ENCODE measurements around the gene RNF150.

RNF150 gene

DNA sequence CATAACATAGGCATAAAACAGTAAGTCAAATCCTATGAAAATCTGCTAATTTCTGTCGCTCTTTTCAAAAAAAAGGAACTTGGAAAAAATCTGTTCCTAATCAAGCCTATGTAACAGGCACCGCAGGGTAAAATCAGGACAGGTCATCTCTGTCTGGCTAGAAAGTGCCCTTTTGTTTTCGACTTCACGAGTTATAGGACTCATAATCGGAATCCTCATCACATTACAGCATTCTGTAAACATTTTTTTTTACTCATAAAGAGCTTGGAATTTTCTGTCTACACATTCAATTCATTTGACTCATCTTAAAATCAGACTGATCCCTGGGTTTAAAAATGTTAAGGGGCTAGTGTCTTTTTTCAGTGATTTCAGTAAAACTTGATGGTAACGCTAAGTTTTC is 195.4 kb downstream of the RNF150 start:
- CTCF ChIA-PET = no interaction called here
- no peak for DNase-seq (ENCODE audit: extremely low spot score)
- TF ChIP-seq, protein P1, sequence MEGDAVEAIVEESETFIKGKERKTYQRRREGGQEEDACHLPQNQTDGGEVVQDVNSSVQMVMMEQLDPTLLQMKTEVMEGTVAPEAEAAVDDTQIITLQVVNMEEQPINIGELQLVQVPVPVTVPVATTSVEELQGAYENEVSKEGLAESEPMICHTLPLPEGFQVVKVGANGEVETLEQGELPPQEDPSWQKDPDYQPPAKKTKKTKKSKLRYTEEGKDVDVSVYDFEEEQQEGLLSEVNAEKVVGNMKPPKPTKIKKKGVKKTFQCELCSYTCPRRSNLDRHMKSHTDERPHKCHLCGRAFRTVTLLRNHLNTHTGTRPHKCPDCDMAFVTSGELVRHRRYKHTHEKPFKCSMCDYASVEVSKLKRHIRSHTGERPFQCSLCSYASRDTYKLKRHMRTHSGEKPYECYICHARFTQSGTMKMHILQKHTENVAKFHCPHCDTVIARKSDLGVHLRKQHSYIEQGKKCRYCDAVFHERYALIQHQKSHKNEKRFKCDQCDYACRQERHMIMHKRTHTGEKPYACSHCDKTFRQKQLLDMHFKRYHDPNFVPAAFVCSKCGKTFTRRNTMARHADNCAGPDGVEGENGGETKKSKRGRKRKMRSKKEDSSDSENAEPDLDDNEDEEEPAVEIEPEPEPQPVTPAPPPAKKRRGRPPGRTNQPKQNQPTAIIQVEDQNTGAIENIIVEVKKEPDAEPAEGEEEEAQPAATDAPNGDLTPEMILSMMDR (IDR thresholded peaks at IDR 0.05; ENCODE audit: control extremely low read depth, extremely low read depth, low read depth, missing control alignments) = no peak
- POLR2A ChIA-PET = no interaction called here

DNA sequence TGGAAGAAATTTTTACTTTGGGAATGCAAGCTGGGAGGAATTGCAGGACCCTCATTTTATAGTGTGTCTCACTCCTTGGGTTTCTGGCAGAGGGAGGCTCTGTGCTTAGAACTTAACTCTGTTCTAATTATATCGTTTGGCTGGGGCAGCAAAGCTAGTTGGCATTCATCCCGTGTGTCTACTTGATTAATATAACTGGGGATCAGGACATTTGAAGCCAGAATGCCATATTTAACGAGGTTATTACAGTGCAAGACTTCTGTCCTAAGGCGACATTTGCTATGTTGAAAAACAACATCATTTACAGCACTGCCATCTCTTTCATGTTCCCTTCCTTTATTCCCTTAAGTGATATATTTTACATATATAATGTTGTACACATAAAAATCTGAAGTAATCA is 198.0 kb downstream of the RNF150 start:
- ChIA-PET POLR2A (no interaction called here), CTCF (no interaction called here)
- no peak for DNase-seq (ENCODE audit: extremely low spot score)
- TF ChIP-seq, protein P1 (IDR thresholded peaks at IDR 0.05; ENCODE audit: control extremely low read depth, extremely low read depth, low read depth, missing control alignments) = no peak

DNA sequence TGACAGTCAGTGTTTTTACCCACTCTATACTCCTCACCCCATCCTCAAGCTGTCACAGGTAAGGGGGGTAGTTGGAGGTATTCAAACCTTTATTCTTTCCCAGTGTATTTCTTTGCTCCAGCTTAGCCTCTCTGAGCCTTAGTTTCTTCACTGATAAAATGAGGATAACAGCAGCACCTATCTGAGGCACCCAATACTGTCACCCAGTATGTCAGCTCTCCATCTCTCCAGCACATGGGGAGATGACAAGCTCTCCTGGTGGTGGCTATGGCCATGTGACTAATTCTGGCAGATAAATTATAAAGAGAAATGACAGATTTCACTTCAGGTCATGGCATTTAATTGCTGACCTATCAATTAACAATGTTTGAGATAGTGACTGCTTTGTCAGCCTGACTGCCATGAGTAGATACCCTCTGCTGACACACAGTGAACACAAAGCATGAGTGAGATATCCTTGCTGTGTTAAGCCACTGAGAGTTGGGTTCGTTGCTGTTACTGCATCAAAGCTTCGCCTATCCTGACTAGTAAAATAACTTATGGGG is 200.7 kb downstream of the RNF150 start:
- CTCF ChIA-PET = interaction anchor here (1.0 kb wide), 1 partner anchor 30 kb away, joined by 3 read pairs; no protein-coding TSS in a partner anchor

DNA sequence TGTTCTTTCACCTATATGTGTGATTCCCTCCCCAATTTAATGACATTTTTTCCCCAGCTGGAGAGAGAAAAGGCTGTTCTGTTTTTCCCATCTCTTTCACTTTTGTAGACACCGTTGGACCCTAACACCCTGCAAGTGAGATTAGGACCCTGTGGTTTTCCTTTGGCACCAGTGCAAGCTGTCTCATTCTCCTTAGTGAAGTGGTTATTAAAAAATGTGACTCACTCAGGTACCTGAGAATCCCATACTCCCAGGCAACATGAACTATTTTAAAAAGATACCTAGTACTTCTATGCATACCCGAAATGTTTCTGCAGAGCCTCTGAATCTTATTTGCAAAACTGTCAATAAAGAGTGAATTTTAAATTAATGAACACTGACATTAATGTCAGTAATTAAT is 201.4 kb downstream of the RNF150 start:
- TF ChIP-seq, protein P1 (IDR thresholded peaks at IDR 0.05; ENCODE audit: control extremely low read depth, extremely low read depth, low read depth, missing control alignments) = no peak
- DNase-seq (ENCODE audit: extremely low spot score) = no peak
- POLR2A ChIA-PET = no interaction called here
- CTCF ChIA-PET = interaction anchor here (1.0 kb wide), 1 partner anchor 29 kb away, joined by 3 read pairs; no protein-coding TSS in a partner anchor

More for the DNA sequence above, 200.7 kb downstream of the RNF150 start:
- TF ChIP-seq, protein P1 (IDR thresholded peaks at IDR 0.05; ENCODE audit: control extremely low read depth, extremely low read depth, low read depth, missing control alignments) = no peak
- POLR2A ChIA-PET = no interaction called here
- no peak for DNase-seq (ENCODE audit: extremely low spot score)

DNA sequence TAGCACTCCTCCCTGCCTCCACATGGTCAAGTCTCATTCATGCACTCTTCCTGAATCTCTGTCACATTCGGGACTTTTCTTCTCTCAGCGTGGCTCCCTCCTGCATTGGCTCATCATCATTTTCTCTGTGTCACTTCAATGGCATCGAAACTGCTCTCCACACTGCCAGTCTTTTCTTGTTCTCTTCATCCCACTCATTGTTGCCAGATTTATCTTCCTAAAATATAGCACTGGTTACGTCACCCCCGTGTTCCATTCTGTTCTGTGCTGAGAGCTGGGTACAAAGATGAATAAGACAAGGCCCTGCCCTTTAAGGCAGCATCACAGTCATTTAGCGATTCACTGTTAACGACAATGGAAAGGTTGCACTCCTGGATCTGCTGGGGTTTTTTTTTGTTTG is 202.7 kb downstream of the RNF150 start:
- POLR2A ChIA-PET = no interaction called here

DNA sequence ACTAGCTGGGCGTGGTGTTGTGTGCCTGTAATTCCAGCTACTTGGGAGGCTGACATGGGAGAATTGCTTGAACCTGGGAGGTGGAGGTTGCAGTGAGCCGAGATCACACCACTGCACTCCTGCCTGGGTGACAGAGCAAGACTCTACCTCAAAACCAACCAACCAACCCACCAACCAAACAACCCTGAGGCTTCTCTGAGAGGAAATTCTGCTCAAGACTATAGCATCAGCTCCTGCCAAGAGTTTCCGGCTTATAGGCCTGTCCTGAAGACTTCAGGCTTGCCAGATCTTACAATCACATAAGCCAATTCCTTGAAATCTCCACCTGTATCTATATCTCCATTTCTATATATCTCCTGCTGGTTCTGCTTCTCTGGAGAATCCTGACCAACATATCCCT is 203.3 kb downstream of the RNF150 start:
- POLR2A ChIA-PET = no interaction called here
- CTCF ChIA-PET = no interaction called here
- TF ChIP-seq, protein P1 (IDR thresholded peaks at IDR 0.05; ENCODE audit: control extremely low read depth, extremely low read depth, low read depth, missing control alignments) = no peak
- DNase-seq (ENCODE audit: extremely low spot score) = no peak

More for the DNA sequence above, 202.7 kb downstream of the RNF150 start:
- DNase-seq (ENCODE audit: extremely low spot score) = no peak
- TF ChIP-seq, protein P1 (IDR thresholded peaks at IDR 0.05; ENCODE audit: control extremely low read depth, extremely low read depth, low read depth, missing control alignments) = no peak
- CTCF ChIA-PET = no interaction called here

All from GM10248 (cell line).